Kidney (tissue), 14 donors: ENCODE results near the gene RNH1. TPM values are rescaled to one million over a fixed set of nuclear protein-coding genes. Genes with fewer than 3 reads are reported as not detected.
"Not testable (repeated sequence)": the region's sequence is repeated elsewhere in the genome, so short reads cannot be mapped to it uniquely, and the experiment has no call there.

Experiments
- DNase-seq, 5 donors: peaks; one replicate each; pipeline ENCODE4 v3.0.0-alpha.2; 2013 to 2020
- FAIRE-seq: peaks from 2 replicates; lab custom pipeline; 2012; peaks lifted over from hg19 to GRCh38; lab: Jason Lieb, UNC
- H3K27ac ChIP-seq, 2 donors: one replicate each; pipeline ENCODE4 v1.7.0; 2013; ENCODE audit warnings: low read depth in 2 of 2, low read length in 2 of 2, inconsistent platforms in 1 of 2
- H3K27me3 ChIP-seq: one replicate; pipeline ENCODE4 v1.7.1; 2013; ENCODE audit warnings: low read length, inconsistent platforms; ENCODE audit not compliant: control insufficient read depth, insufficient read depth
- H3K36me3 ChIP-seq, 3 donors: one replicate each; pipeline versions ENCODE4 v1.7.0 to v1.7.1; 2013; ENCODE audit warnings: low read length in 3 of 3, control low read depth in 1 of 3, inconsistent platforms in 1 of 3; ENCODE audit not compliant: insufficient read depth in 3 of 3, control insufficient read depth in 2 of 3
- H3K4me1 ChIP-seq, 3 donors: one replicate each; pipeline versions ENCODE4 v1.7.0 to v1.7.1; 2013; ENCODE audit warnings: low read length in 3 of 3, inconsistent platforms in 1 of 3, low read depth in 1 of 3; ENCODE audit not compliant: control insufficient read depth in 2 of 3, insufficient read depth in 2 of 3
- H3K4me3 ChIP-seq, 3 donors: one replicate each; pipeline versions ENCODE4 v1.7.0 to v1.8.1; 2013; ENCODE audit warnings: low read length in 3 of 3, control low read depth in 1 of 3, inconsistent platforms in 1 of 3
- H3K9ac ChIP-seq, 3 donors: one replicate each; pipeline versions ENCODE4 v1.7.0 to v1.7.1; 2013; ENCODE audit warnings: low read length in 3 of 3, control low read depth in 1 of 3, inconsistent platforms in 1 of 3
- H3K9me3 ChIP-seq, 3 donors: one replicate each; pipeline versions ENCODE4 v1.7.0 to v1.7.1; 2013; ENCODE audit warnings: low read length in 3 of 3, control low read depth in 1 of 3, inconsistent platforms in 1 of 3; ENCODE audit not compliant: control insufficient read depth in 2 of 3, insufficient read depth in 1 of 3
- CTCF ChIP-seq: IDR thresholded peaks from 3 replicates; pipeline ENCODE4 v1.5.1; 2012; ENCODE audit warnings: mild to moderate bottlenecking, moderate library complexity, borderline replicate concordance; ENCODE audit not compliant: insufficient read depth; ENCODE audit errors: extremely low read depth
- intact Hi-C: fragments of 100-400 bp; cut with DNase I; formaldehyde crosslinking; loops from one replicate; pipeline ENCODE4 v1.11.1; 2022
- polyA plus RNA-seq: library from polyadenylated mRNA; stranded (reverse); fragments of 350-450 nt; fragmentation: Illumina TruSeq; extraction: RNeasy Lipid Tissue Mini Kit (QIAGEN cat#74804); gene quantifications from one replicate; pipeline ENCODE4 v1.2.3, GENCODE V29; 2014; ENCODE audit warnings: low read depth, low replicate concordance; ENCODE audit not compliant: insufficient read depth
- total RNA-seq: library from RNA; stranded (reverse); fragmentation: NEBNext Ultra II Directional; extraction: Animal tissue kit (Norgen Biotek cat#: 25700); gene quantifications from one replicate; pipeline ENCODE4 v1.2.1, GENCODE V29; 2021
- donor health status: control.
- donor health status: control.
- donor health status: control.
- donor health status: control.
- donor health status: control.
- donor health status: DM: yes; HTN: yes; CAD: no.
- donor health status: Normal renal cell carcinoma (clear cell type).

RNH1 gene
- total and polyA plus RNA-seq, 2 donors from 2014 or later, result 171 to 191 TPM

GRCh38 chr11:520428-521176 is 13.6 kb upstream of the RNH1 start:
- no peak overlapping the region for H3K9ac ChIP-seq
- TF ChIP-seq CTCF, result no peak
- no peaks in the 10 kb centered on the region for H3K4me1 ChIP-seq
- H3K36me3 ChIP-seq, result no peaks in the 10 kb centered on the region
- DNase-seq, result peak in 2 of 5 donors; percentile 43 to 74
- H3K4me3 ChIP-seq, result no peak overlapping the region
- intact Hi-C loops, result no loop called here
- H3K9me3 ChIP-seq, result no peaks in the 10 kb centered on the region
- no peaks in the 10 kb centered on the region for H3K27me3 ChIP-seq
- H3K27ac ChIP-seq, result no peak overlapping the region
- no peak for FAIRE-seq

GRCh38 chr11:518463-519202 is 11.6 kb upstream of the RNH1 start:
- H3K9ac ChIP-seq, result no peak overlapping the region
- TF ChIP-seq CTCF, result peak; percentile 95
- no peaks in the 10 kb centered on the region for H3K36me3 ChIP-seq
- H3K4me1 ChIP-seq, result no peaks in the 10 kb centered on the region
- FAIRE-seq (no peak), DNase-seq (peak; percentile 78 to 97 (median 91))
- intact Hi-C loops, result no loop called here
- no peak overlapping the region for H3K4me3 ChIP-seq
- no peaks in the 10 kb centered on the region for H3K27me3 ChIP-seq
- H3K9me3 ChIP-seq, result no peaks in the 10 kb centered on the region
- H3K27ac ChIP-seq, result peak overlapping the region; percentile 43 to 77

- DNase-seq, result peak in 2 of 5 donors; percentile 66 to 80
- H3K4me1 ChIP-seq, H3K9me3 ChIP-seq, H3K4me3 ChIP-seq, FAIRE-seq, H3K27ac ChIP-seq, H3K9ac ChIP-seq, H3K36me3 ChIP-seq, H3K27me3 ChIP-seq, intact Hi-C loops: not testable (repeated sequence)
Measured at GRCh38 chr11:516918-517685, 10.1 kb upstream of the RNH1 start.
